MM.1S (cell line): ENCODE data around the gene SELENOF.

Experiments used
- DNase-seq: peaks from one replicate; pipeline ENCODE4 v3.0.0-alpha.2; 2015
- H2AFZ ChIP-seq: fragments of 300-600 bp; sonication (generic); 2 replicates; pipeline ENCODE4 v1.6.0; 2016; ENCODE audit warnings: antibody characterized with exemption, low read length
- H3F3A ChIP-seq: fragments of 300-600 bp; sonication (generic); 2 replicates; pipeline ENCODE4 v1.6.1; 2016; ENCODE audit warnings: mild to moderate bottlenecking, antibody characterized with exemption, low read length, moderate library complexity, mixed read lengths; ENCODE audit not compliant: insufficient read depth
- H3K27ac ChIP-seq: fragments of 300-600 bp; sonication (generic); 2 replicates; pipeline ENCODE4 v1.5.1; 2016; ENCODE audit warnings: mild to moderate bottlenecking, low read length
- H3K27me3 ChIP-seq: fragments of 300-600 bp; sonication (generic); replicated peaks from 2 replicates; pipeline ENCODE4 v1.6.0; 2016; ENCODE audit warnings: low read length; ENCODE audit not compliant: insufficient read depth
- H3K36me3 ChIP-seq: fragments of 300-600 bp; sonication (generic); replicated peaks from 2 replicates; pipeline ENCODE4 v1.6.1; 2016; ENCODE audit warnings: mild to moderate bottlenecking, low read length, mixed read lengths; ENCODE audit not compliant: insufficient read depth
- H3K4me1 ChIP-seq: fragments of 300-600 bp; sonication (generic); 2 replicates; pipeline ENCODE4 v1.6.1; 2016; ENCODE audit warnings: low read length, mixed read lengths
- H3K4me2 ChIP-seq: fragments of 300-600 bp; sonication (generic); 2 replicates; pipeline ENCODE4 v1.6.0; 2016; ENCODE audit warnings: low read depth, low read length
- H3K4me3 ChIP-seq: fragments of 300-600 bp; sonication (generic); 2 replicates; pipeline ENCODE4 v1.5.1; 2016; ENCODE audit warnings: low read length, mixed read lengths
- H3K79me2 ChIP-seq: fragments of 300-600 bp; sonication (generic); 2 replicates; pipeline ENCODE4 v1.6.1; 2016; ENCODE audit warnings: mixed run types, low read length, mixed read lengths
- H3K9ac ChIP-seq: fragments of 300-600 bp; sonication (generic); 2 replicates; pipeline ENCODE4 v1.6.1; 2016; ENCODE audit warnings: low read length, mixed read lengths
- H3K9me2 ChIP-seq: fragments of 300-600 bp; sonication (generic); replicated peaks from 2 replicates; pipeline ENCODE4 v1.6.1; 2016; ENCODE audit warnings: mild to moderate bottlenecking, low read length, mixed read lengths; ENCODE audit not compliant: insufficient read depth
- H3K9me3 ChIP-seq: fragments of 300-600 bp; sonication (generic); replicated peaks from 2 replicates; pipeline ENCODE4 v1.6.1; 2016; ENCODE audit warnings: mild to moderate bottlenecking, low read length, mixed read lengths; ENCODE audit not compliant: insufficient read depth
- H4K20me1 ChIP-seq: fragments of 300-600 bp; sonication (generic); 2 replicates; pipeline ENCODE4 v1.6.1; 2016; ENCODE audit warnings: mild to moderate bottlenecking, low read length, moderate library complexity, mixed read lengths; ENCODE audit not compliant: insufficient read depth
- CTCF ChIP-seq: fragments of 300-600 bp; sonication (generic); IDR thresholded peaks from 2 replicates; pipeline ENCODE4 v1.5.1; 2016; ENCODE audit warnings: antibody characterized with exemption, low read length, mixed read lengths
- EZH2 ChIP-seq: fragments of 300-600 bp; sonication (generic); optimal IDR thresholded peaks from 2 replicates; pipeline ENCODE3; 2017; ENCODE audit warnings: low read depth, mild to moderate bottlenecking, antibody characterized with exemption, low read length, mixed read lengths
- EZH2phosphoT487 ChIP-seq: fragments of 300-600 bp; sonication (generic); IDR thresholded peaks from 2 replicates; pipeline ENCODE4 v1.6.1; 2018; ENCODE audit warnings: antibody characterized with exemption, low read length

Gene SELENOF

GRCh38 chr1:86956221-86956620 is 42.3 kb upstream of the SELENOF start:
- no peaks in the 10 kb centered on the region for H3K9me3 ChIP-seq
- no peak overlapping the region for H2AFZ ChIP-seq
- DNase-seq, result no peak
- TF ChIP-seq EZH2phosphoT487 (no peak), EZH2 (no peak), CTCF (no peak)
- H3K4me1 ChIP-seq, result no peaks in the 10 kb centered on the region
- 0 out of 2 replicates have a peak, but pooled peaks cover 6% of the 10 kb centered on the region for H3K79me2 ChIP-seq
- H3K36me3 ChIP-seq, result no peaks in the 10 kb centered on the region
- H3K27ac ChIP-seq, result no peak overlapping the region
- H4K20me1 ChIP-seq, result no peaks in the 10 kb centered on the region
- H3K4me3 ChIP-seq, result no peak overlapping the region
- H3F3A ChIP-seq, result no peaks in the 10 kb centered on the region
- no peak overlapping the region for H3K9ac ChIP-seq
- H3K9me2 ChIP-seq, result no peaks in the 10 kb centered on the region
- no peaks in the 10 kb centered on the region for H3K27me3 ChIP-seq
- no peak overlapping the region for H3K4me2 ChIP-seq

DNA sequence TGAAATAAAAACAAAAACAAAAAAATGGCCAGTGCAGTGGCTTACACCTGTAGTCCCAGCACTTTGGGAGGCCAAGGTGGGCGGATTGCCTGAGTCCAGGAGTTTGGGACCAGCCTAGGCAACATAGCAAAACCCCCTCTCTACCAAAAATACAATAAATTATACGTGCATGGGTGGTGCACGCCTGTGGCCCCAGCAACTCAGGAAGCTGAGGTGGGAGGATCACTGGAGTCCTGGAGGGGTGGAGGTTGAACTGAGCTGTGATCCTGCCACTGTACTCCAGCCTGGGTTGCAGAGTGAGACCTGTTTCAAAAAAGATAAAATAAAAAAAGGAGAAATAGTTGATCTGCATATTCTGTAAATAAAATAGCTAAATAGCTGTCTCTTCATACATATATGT is 41.8 kb upstream of the SELENOF start:
- Histone ChIP-seq H3K9ac (no peak overlapping the region), H3K4me2 (no peak overlapping the region), H3K4me3 (no peak overlapping the region), H3K9me3 (no peaks in the 10 kb centered on the region), H3K9me2 (no peaks in the 10 kb centered on the region), H3K4me1 (no peaks in the 10 kb centered on the region), H3K36me3 (no peaks in the 10 kb centered on the region), H3K79me2 (0 out of 2 replicates have a peak, but pooled peaks cover 6% of the 10 kb centered on the region), H3K27ac (no peak overlapping the region), H3K27me3 (no peaks in the 10 kb centered on the region), H2AFZ (no peak overlapping the region), H3F3A (no peaks in the 10 kb centered on the region), H4K20me1 (no peaks in the 10 kb centered on the region)
- TF ChIP-seq EZH2phosphoT487 (no peak), EZH2 (no peak), CTCF (no peak)
- DNase-seq, result no peak

DNA sequence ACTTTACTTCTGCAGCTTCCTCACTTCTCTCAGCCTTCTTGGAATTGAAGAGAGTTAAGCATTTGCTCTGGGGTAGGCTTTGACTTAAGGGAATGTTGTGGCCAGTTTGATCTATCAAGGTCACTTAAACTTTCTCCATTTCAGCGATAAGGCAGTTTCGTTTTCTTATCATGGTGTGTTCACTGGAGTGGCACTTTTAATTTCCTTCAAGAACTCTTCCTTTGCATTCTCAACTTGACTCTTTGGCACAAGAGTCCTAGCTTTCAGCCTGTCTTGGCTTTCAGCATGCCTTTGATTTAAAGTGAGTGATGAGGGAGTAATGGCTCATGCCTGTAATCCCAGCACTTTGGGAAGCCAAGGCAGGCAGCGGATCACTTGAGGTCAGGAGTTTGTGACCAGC is 39.2 kb upstream of the SELENOF start:
- Histone ChIP-seq H3K27ac (no peak overlapping the region), H4K20me1 (no peaks in the 10 kb centered on the region), H3F3A (no peaks in the 10 kb centered on the region), H3K9ac (no peak overlapping the region), H3K9me2 (no peaks in the 10 kb centered on the region), H3K79me2 (peaks cover 8% of the 10 kb centered on the region), H3K4me3 (no peak overlapping the region), H2AFZ (no peak overlapping the region), H3K9me3 (no peaks in the 10 kb centered on the region), H3K36me3 (no peaks in the 10 kb centered on the region), H3K4me2 (no peak overlapping the region), H3K4me1 (no peaks in the 10 kb centered on the region), H3K27me3 (no peaks in the 10 kb centered on the region)
- TF ChIP-seq EZH2, result no peak
- no peak for TF ChIP-seq EZH2phosphoT487
- TF ChIP-seq CTCF, result no peak
- no peak for DNase-seq
